NCI-H82 treated with DMSO at 0.1 percent for 48 hours (cell line): ENCODE data around the gene TGFBR2.

ENCODE experiments used
- DNase-seq: peaks from one replicate; lab custom pipeline; 2025; ENCODE audit not compliant: unreplicated experiment; lab: John Stamatoyannopoulos, UW

Gene TGFBR2

GRCh38 chr3:30688776-30689641 lies 82.6 kb downstream of the TGFBR2 start:
- no peak for DNase-seq

- DNase-seq = no peak
Measured at GRCh38 chr3:30690199-30690598, 83.8 kb downstream of the TGFBR2 start.

- DNase-seq = no peak
Measured at GRCh38 chr3:30691249-30691880, 85.0 kb downstream of the TGFBR2 start.

- DNase-seq = no peak
Measured at GRCh38 chr3:30691944-30692343, 85.5 kb downstream of the TGFBR2 start.

GRCh38 chr3:30692498-30693130 lies 86.2 kb downstream of the TGFBR2 start:
- DNase-seq = no peak

- peak; percentile 32 for DNase-seq
Measured at GRCh38 chr3:30693470-30694120, 87.2 kb downstream of the TGFBR2 start.

- DNase-seq = no peak
Measured at GRCh38 chr3:30694148-30694547, 87.7 kb downstream of the TGFBR2 start.

- no peak for DNase-seq
Measured at GRCh38 chr3:30694668-30695067, 88.3 kb downstream of the TGFBR2 start.

- DNase-seq = no peak
Measured at GRCh38 chr3:30695302-30696061, 89.1 kb downstream of the TGFBR2 start.

- no peak for DNase-seq
Measured at GRCh38 chr3:30696403-30696819, 90.0 kb downstream of the TGFBR2 start.

- DNase-seq = no peak
Measured at GRCh38 chr3:30696896-30697295, 90.5 kb downstream of the TGFBR2 start.

- DNase-seq = no peak
Measured at GRCh38 chr3:30698549-30698948, 92.1 kb downstream of the TGFBR2 start.

- no peak for DNase-seq
Measured at GRCh38 chr3:30699927-30700326, 93.5 kb downstream of the TGFBR2 start.

GRCh38 chr3:30700702-30701321 lies 94.4 kb downstream of the TGFBR2 start:
- DNase-seq = no peak

GRCh38 chr3:30702038-30702827 lies 95.8 kb downstream of the TGFBR2 start:
- DNase-seq = no peak

GRCh38 chr3:30702828-30703397 lies 96.5 kb downstream of the TGFBR2 start:
- DNase-seq = no peak

GRCh38 chr3:30704931-30705890 lies 98.8 kb downstream of the TGFBR2 start:
- no peak for DNase-seq

- DNase-seq = no peak
Measured at GRCh38 chr3:30707825-30708224, 101.4 kb downstream of the TGFBR2 start.
